HepG2 (cell line): ENCODE results near the gene ITGB5. TPM values are rescaled to one million over a fixed set of nuclear protein-coding genes. Genes with fewer than 3 reads are reported as not detected.

Experiments used
- BRCA1 ChIP-seq: sonication (generic); formaldehyde crosslinking; IDR thresholded peaks from 2 replicates; pipeline ENCODE4 v1.4.0; 2020; ENCODE audit warnings: missing genetic modification reagents
- FIP1L1 ChIP-seq: fragments of 200-400 bp; formaldehyde crosslinking; IDR thresholded peaks from 2 replicates; pipeline ENCODE4 v1.6.1; 2018; ENCODE audit warnings: low read depth, mild to moderate bottlenecking, low read length, moderate library complexity, borderline replicate concordance; ENCODE audit not compliant: insufficient read depth
- FUBP1 ChIP-seq: sonication (generic); formaldehyde crosslinking; IDR thresholded peaks from 2 replicates; pipeline ENCODE4 v1.5.1; 2020; ENCODE audit warnings: missing genetic modification reagents, mild to moderate bottlenecking, borderline replicate concordance
- GMEB1 ChIP-seq: sonication (generic); formaldehyde crosslinking; IDR thresholded peaks from 2 replicates; pipeline ENCODE4 v1.5.1; 2020; ENCODE audit warnings: missing genetic modification reagents, mild to moderate bottlenecking, borderline replicate concordance
- HDAC2 ChIP-seq: sonication (generic); formaldehyde crosslinking; IDR thresholded peaks from 2 replicates; pipeline ENCODE4 v1.4.0; 2020; ENCODE audit warnings: missing genetic modification reagents
- HMG20B ChIP-seq: conservative IDR thresholded peaks from 2 replicates; pipeline ENCODE4 v1.6.1; 2016; ENCODE audit warnings: missing genetic modification reagents, missing compliant biosample characterization
- HNF1B ChIP-seq: sonication (generic); formaldehyde crosslinking; IDR thresholded peaks from 2 replicates; pipeline ENCODE4 v1.5.1; 2020; ENCODE audit warnings: mild to moderate bottlenecking, moderate library complexity, missing genetic modification reagents
- KAT8 ChIP-seq: IDR thresholded peaks from 2 replicates; pipeline ENCODE4 v1.6.1; 2016; ENCODE audit warnings: missing genetic modification reagents, missing compliant biosample characterization
- MEIS2 ChIP-seq: sonication (generic); formaldehyde crosslinking; IDR thresholded peaks from 2 replicates; pipeline ENCODE4 v1.9.0; 2021; ENCODE audit warnings: mild to moderate bottlenecking, missing genetic modification reagents
- NAIF1 ChIP-seq: sonication (generic); formaldehyde crosslinking; IDR thresholded peaks from 2 replicates; pipeline ENCODE4 v1.5.0; 2020; ENCODE audit warnings: mild to moderate bottlenecking, missing genetic modification reagents, borderline replicate concordance
- NFRKB ChIP-seq: fragments of 450-650 bp; IDR thresholded peaks from 2 replicates; pipeline ENCODE4 v1.6.1; 2017
- RBM22 ChIP-seq: fragments of 200-400 bp; formaldehyde crosslinking; optimal IDR thresholded peaks from 2 replicates; pipeline ENCODE3; 2017; ENCODE audit warnings: mild to moderate bottlenecking, low read length, moderate library complexity
- SALL1 ChIP-seq: sonication (generic); formaldehyde crosslinking; IDR thresholded peaks from 2 replicates; pipeline ENCODE4 v1.8.0; 2022; ENCODE audit warnings: mild to moderate bottlenecking, missing genetic modification reagents
- SOX6 ChIP-seq, 2 experiments: fragments of 450-650 bp in 1 of 2; sonication (generic) in 1 of 2; formaldehyde crosslinking in 1 of 2; IDR thresholded peaks; 2 replicates each; pipeline versions ENCODE4 v1.4.0 to v1.6.1; 2017 to 2020; ENCODE audit warnings: antibody characterized with exemption in 1 of 2, mild to moderate bottlenecking in 1 of 2, missing genetic modification reagents in 1 of 2
- SRY ChIP-seq: sonication (generic); formaldehyde crosslinking; IDR thresholded peaks from 2 replicates; pipeline ENCODE4 v1.8.0; 2022; ENCODE audit warnings: mild to moderate bottlenecking, missing genetic modification reagents
- ZBTB49 ChIP-seq: sonication (generic); formaldehyde crosslinking; IDR thresholded peaks from 2 replicates; pipeline ENCODE4 v1.4.0; 2020; ENCODE audit warnings: missing genetic modification reagents, borderline replicate concordance
- ZBTB7B ChIP-seq: sonication (generic); formaldehyde crosslinking; IDR thresholded peaks from 2 replicates; pipeline ENCODE4 v1.4.0; 2020; ENCODE audit warnings: missing genetic modification reagents
- ZNF3 ChIP-seq: IDR thresholded peaks from 2 replicates; pipeline ENCODE4 v1.7.0; 2017; ENCODE audit warnings: inconsistent platforms
- ZNF432 ChIP-seq: sonication (generic); formaldehyde crosslinking; IDR thresholded peaks from 2 replicates; pipeline ENCODE4 v1.5.0; 2020; ENCODE audit warnings: missing genetic modification reagents, mild to moderate bottlenecking, borderline replicate concordance
- ZNF569 ChIP-seq: sonication (generic); formaldehyde crosslinking; IDR thresholded peaks from 2 replicates; pipeline ENCODE4 v1.5.0; 2020; ENCODE audit warnings: mild to moderate bottlenecking, missing genetic modification reagents, moderate library complexity, borderline replicate concordance
- ZNF713 ChIP-seq: sonication (generic); formaldehyde crosslinking; IDR thresholded peaks from 2 replicates; pipeline ENCODE4 v1.4.0; 2020; ENCODE audit warnings: mild to moderate bottlenecking, missing genetic modification reagents
- ZNF777 ChIP-seq: sonication (generic); formaldehyde crosslinking; IDR thresholded peaks from 2 replicates; pipeline ENCODE4 v1.4.0; 2020; ENCODE audit warnings: missing genetic modification reagents
- ZNF792 ChIP-seq: IDR thresholded peaks from 2 replicates; pipeline ENCODE4 v1.6.1; 2016
- polyA plus RNA-seq, 8 experiments: library from polyadenylated mRNA; depleted of rRNA in 3 of 8; stranded (reverse) in 7 of 8; unstranded in 1 of 8; fragments of >200 nt; fragmentation: Illumina TruSeq in 4 of 8; extraction: Trizol in 4 of 8; gene quantifications; 2 replicates each; pipeline versions ENCODE4 v1.2.1 to v1.2.3, GENCODE V29; 2011 to 2016; ENCODE audit warnings: low read depth in 4 of 8, missing spikeins in 1 of 8, mixed read lengths in 1 of 8; ENCODE audit not compliant: insufficient read depth in 1 of 8
- total RNA-seq, 5 experiments: library from RNA; depleted of rRNA; stranded (reverse); fragments of >200 nt; fragmentation: Illumina TruSeq; extraction: Trizol; gene quantifications; 2 replicates each; pipeline ENCODE4 v1.2.3, GENCODE V29; 2016; ENCODE audit warnings: low read depth in 1 of 5

The ITGB5 gene
- total and polyA plus RNA-seq, 2 of the 13 experiments (the other 11 are each of a cell fraction or from before 2014, with no cell fraction given), result 74.1 to 343 TPM

- peak; percentile 10; the same call in 1 of the 2 replicates for TF ChIP-seq HNF1B (CRISPR knock-in tag)
- no peak for TF ChIP-seq SOX6 (IDR thresholded peaks at IDR 0.05)
- peak; percentile 53 for TF ChIP-seq SOX6 (CRISPR knock-in tag; IDR thresholded peaks at IDR 0.05)
- peak; percentile 73 for TF ChIP-seq ZNF777
- no peak for TF ChIP-seq NFRKB
- TF ChIP-seq ZNF792 (CRISPR knock-in tag), result peak; percentile 31; the same call in 1 of the 2 replicates
- no peak for TF ChIP-seq ZNF432 (CRISPR knock-in tag)
- TF ChIP-seq ZNF713 (CRISPR knock-in tag), result no peak
- no peak for TF ChIP-seq ZNF3 (CRISPR knock-in tag)
- peak; percentile 47 for TF ChIP-seq RBM22
- no peak for TF ChIP-seq ZBTB49 (CRISPR knock-in tag)
- TF ChIP-seq GMEB1 (CRISPR knock-in tag), result no peak
- peak; percentile 85 for TF ChIP-seq MEIS2 (CRISPR knock-in tag)
- TF ChIP-seq NAIF1, result no peak
- TF ChIP-seq HMG20B (CRISPR knock-in tag), result peak; percentile 30; the same call in 1 of the 2 replicates
- no peak; the same call in 1 of the 2 replicates for TF ChIP-seq FIP1L1
- peak; percentile 80; the same call in 1 of the 2 replicates for TF ChIP-seq ZBTB7B (CRISPR knock-in tag)
- no peak for TF ChIP-seq FUBP1 (CRISPR knock-in tag)
- peak; percentile 66; the same call in 1 of the 2 replicates for TF ChIP-seq SRY (CRISPR knock-in tag)
- no peak; the same call in 1 of the 2 replicates for TF ChIP-seq HDAC2 (CRISPR knock-in tag)
- TF ChIP-seq ZNF569, result no peak
- TF ChIP-seq KAT8 (CRISPR knock-in tag), result peak; percentile 34; the same call in 1 of the 2 replicates
- peak; percentile 77 for TF ChIP-seq SALL1 (CRISPR knock-in tag)
- peak; percentile 41; the same call in 1 of the 2 replicates for TF ChIP-seq BRCA1 (CRISPR knock-in tag)
These were observed at the start of gene ITGB5 (continued) for GRCh38 chr3:124887177-124887931.
